Kidney tubule cell (primary cell): ENCODE measurements around the gene COQ2.
A peak's percentile ranks its signal among the peaks of the same experiment; 100 is the strongest.
"Not testable (repeated sequence)": the region's sequence is repeated elsewhere in the genome, so short reads cannot be mapped to it uniquely, and the experiment has no call there.

Source experiments
- DNase-seq: peaks from one replicate; pipeline ENCODE4 v3.0.0-alpha.2; 2018; ENCODE audit warnings: low spot score

The COQ2 gene, protein sequence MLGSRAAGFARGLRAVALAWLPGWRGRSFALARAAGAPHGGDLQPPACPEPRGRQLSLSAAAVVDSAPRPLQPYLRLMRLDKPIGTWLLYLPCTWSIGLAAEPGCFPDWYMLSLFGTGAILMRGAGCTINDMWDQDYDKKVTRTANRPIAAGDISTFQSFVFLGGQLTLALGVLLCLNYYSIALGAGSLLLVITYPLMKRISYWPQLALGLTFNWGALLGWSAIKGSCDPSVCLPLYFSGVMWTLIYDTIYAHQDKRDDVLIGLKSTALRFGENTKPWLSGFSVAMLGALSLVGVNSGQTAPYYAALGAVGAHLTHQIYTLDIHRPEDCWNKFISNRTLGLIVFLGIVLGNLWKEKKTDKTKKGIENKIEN

GRCh38 chr4:83284193-83285054 is at the start of gene COQ2:
Gene COQ2, minus strand, starts transcription at chr4:83284798. Its CDS starts 34 bp downstream, at chr4:83284764.
- peak; percentile 93 for DNase-seq

GRCh38 chr4:83331956-83332355 is 47.4 kb upstream of the COQ2 start:
- DNase-seq: no peak

GRCh38 chr4:83329521-83330110 is 45.0 kb upstream of the COQ2 start:
- DNase-seq: no peak

- no peak for DNase-seq
Measured at GRCh38 chr4:83328521-83329187, 44.1 kb upstream of the COQ2 start.

GRCh38 chr4:83326546-83326945 is 41.9 kb upstream of the COQ2 start:
- no peak for DNase-seq

DNA sequence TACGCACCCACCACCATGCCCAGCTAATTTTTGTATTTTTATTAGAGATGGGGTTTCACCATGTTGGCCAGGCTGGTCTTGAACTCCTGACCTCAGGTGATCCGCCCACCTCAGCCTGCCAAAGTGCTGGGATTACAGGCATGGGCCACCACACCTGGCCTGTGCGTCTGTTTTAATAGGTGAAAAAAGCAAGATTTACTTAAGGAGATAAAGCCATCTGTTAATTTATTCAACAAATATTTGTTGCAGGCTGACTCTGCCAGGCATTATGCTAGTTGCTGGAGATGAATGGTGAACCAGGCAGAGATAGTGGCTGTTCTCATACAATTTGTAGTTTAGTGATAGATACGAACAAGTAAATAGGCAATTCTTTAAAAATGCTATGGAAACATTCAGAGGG is 40.7 kb upstream of the COQ2 start:
- not testable (repeated sequence) for DNase-seq

DNA sequence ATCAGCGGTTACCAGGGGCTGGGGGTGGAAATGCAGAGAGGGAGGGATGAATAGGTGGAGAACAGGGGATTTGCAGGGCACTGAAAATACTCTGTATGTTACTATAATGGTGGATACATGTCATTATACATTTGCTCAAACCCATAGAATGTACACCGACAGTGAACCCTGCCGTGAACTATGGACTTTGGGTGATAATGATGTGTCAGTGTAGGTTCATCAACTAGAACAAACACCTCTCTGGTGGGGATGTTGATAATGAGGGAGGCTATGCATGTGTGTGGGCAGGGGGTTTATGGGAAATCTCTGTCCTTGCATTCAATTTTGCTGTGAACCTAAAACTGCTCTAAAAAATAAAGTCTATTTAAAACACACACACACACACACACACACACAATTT is 38.5 kb upstream of the COQ2 start:
- no peak for DNase-seq

DNA sequence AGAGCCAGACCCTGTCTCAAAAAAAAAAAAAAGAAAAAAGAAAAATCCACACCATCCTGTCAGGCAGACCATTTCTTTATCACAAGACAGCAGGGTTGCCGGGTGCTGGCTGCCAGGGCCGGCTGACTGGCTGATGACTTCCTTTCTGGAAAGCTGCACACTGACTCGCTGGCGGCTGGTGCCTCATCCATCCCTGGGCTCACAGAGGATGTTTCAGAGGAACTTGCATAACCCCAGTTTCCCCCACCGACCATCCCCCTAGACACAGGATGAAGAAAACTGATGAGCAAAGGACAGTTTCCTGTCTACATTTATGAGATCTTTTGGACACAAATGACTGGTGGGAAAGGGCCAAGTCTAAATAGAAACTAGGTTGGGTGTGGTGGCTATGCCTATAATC is 36.0 kb upstream of the COQ2 start:
- DNase-seq: peak; percentile 90

DNA sequence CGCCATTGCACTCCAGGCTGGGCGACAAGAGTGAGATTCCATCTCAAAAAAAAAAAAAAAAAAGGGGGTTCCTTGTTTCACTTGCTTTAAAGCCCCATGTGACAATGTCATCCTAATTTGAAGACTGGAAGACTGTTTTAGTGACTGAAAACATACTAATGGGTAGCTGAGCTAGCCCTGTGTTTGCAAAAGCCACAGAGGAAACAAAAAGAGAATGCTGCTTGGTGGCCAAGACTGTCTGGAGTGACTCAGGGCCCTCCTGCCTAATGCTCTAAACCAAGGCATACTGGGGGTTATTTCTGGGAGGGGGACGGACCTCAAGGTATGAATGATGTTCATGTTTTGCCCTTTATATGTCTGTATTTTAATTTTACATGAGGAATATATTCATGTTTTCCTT is 34.1 kb upstream of the COQ2 start:
- DNase-seq: no peak

- DNase-seq: peak; percentile 40
Measured at GRCh38 chr4:83317671-83318070, 33.1 kb upstream of the COQ2 start.

- peak; percentile 66 for DNase-seq
Measured at GRCh38 chr4:83316459-83317165, 32.0 kb upstream of the COQ2 start.

DNA sequence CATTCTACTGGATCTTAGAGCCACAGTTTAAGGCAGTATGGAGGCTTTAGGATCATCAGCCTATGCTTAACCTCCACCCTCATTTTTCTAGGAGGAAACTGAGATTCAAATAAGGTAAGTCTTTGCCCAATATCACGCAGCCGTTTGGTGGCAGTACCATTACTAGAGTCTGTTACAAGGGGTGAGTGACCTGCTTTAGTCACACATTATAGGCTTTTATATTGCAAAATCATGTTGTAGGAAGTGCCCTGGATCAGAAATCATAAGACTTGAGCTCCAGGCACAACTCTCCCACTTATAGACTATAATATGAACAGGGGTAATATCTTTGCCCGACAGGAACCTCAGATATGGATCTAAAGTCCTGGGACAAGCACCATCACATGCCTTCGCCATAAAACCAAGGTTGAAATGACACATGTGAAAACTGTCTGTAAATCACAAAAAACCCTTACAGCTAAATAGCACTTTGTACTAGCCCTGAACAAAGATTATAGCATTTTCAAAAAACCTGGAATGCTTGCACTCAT is 30.8 kb upstream of the COQ2 start:
- no peak for DNase-seq

- no peak for DNase-seq
Measured at GRCh38 chr4:83308672-83309071, 24.1 kb upstream of the COQ2 start.

GRCh38 chr4:83307920-83308319 is 23.3 kb upstream of the COQ2 start:
- DNase-seq: no peak

DNA sequence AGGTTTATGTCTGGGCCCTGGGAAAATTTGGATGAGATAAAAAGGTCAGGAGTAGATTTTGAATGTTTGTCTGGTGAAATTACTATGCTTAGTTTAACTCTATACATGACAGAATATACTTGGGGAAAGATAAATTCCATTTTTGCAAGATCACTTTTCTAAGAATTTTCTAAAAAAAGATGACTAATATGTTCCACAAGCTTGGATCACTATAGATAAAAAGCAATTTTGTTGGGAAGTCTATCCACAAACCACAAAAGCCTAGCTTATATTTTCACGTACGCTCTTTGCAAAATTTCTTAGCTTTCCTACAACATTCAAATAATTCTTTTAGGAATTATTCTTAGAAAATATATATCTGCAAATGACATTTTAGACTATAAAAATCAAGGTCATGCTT is 20.6 kb upstream of the COQ2 start:
- DNase-seq: no peak

- no peak for DNase-seq
Measured at GRCh38 chr4:83297548-83298260, 13.1 kb upstream of the COQ2 start.

DNA sequence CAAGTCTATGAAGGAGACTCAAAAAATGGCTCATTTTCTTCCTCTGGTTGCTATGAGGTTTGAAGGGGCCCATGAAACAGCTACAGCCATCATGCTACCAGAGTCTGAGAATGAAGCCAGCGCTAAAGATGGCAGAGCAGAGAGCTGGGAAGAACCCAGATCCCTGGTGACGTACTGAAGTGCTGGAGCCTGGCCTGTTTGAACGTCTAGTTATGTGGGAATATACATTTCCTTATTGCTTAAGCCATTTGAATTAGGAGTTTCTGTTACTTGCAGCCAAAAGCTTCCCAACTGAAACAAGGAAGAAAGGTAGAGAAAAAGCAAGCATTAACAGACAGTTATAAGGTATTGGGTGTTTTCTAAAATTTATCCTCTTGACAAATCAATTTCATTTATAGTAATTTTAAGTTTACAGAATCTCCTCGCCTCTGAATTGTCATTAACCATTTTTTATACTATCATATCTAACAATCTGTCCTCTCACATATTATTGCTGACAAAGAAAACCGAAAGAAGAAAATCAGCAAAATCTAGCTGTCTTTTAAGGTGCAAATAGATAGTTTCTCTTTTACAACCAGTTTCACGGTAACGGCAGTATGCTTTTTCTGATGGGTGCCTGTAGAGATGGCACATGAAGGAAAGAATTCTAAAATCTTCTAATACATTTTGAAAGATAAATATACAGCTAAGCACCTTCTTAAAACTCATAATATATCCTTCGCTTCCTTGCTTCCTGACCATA is 8.9 kb upstream of the COQ2 start:
- no peak for DNase-seq

GRCh38 chr4:83290059-83290774 is 5.6 kb upstream of the COQ2 start:
- not testable (repeated sequence) for DNase-seq

- not testable (repeated sequence) for DNase-seq
Measured at GRCh38 chr4:83288381-83288780, 3.8 kb upstream of the COQ2 start.
